AG04450 (cell line): Measurements from ENCODE around the gene CARMIL1. TPM values are rescaled to one million over a fixed set of nuclear protein-coding genes. Genes with fewer than 3 reads are reported as not detected.

Experiments used
- CTCF ChIA-PET: fragments of 300-600, 350-600 bp; formaldehyde crosslinking; extraction: SDS; loops from one replicate; lab custom pipeline; 2022; ENCODE audit warnings: antibody characterized with exemption, inconsistent platforms; lab: Charles Lee
- POLR2A ChIA-PET: fragments of 350-600 bp; formaldehyde crosslinking; extraction: SDS; loops from one replicate; lab custom pipeline; 2021; ENCODE audit warnings: antibody characterized with exemption, inconsistent platforms; lab: Yijun Ruan, JAX
- DNase-seq: peaks from one replicate; pipeline ENCODE4 v3.0.0-alpha.2; 2011; ENCODE audit warnings: low read depth, low spot score
- H3K27ac ChIP-seq: one replicate; pipeline ENCODE4 v1.5.1; 2012; ENCODE audit warnings: low read depth, low read length, control low read depth
- H3K27me3 ChIP-seq: one replicate; pipeline ENCODE4 v1.6.0; 2012; ENCODE audit warnings: low read length; ENCODE audit not compliant: control insufficient read depth, insufficient read depth
- H3K4me3 ChIP-seq: 2 replicates; pipeline ENCODE4 v1.5.1; 2011; ENCODE audit warnings: mild to moderate bottlenecking, low read depth, low read length, control low read depth
- H3K9me3 ChIP-seq: 2 replicates; pipeline ENCODE4 v1.5.1; 2012; ENCODE audit warnings: low read length; ENCODE audit not compliant: control insufficient read depth, insufficient read depth
- polyA plus RNA-seq: library from polyadenylated mRNA; depleted of rRNA; stranded (reverse); fragments of >200 nt; gene quantifications from 2 replicates; pipeline ENCODE4 v1.2.3, GENCODE V29; 2011
- TF ChIP-seq, protein P1 (sequence below): IDR thresholded peaks from 2 replicates; pipeline ENCODE4 v1.5.1; 2011; ENCODE audit warnings: low read depth, low read length, control low read depth, inconsistent platforms

Gene CARMIL1
- polyA plus RNA-seq, 1 experiment = 0.55 TPM

DNA sequence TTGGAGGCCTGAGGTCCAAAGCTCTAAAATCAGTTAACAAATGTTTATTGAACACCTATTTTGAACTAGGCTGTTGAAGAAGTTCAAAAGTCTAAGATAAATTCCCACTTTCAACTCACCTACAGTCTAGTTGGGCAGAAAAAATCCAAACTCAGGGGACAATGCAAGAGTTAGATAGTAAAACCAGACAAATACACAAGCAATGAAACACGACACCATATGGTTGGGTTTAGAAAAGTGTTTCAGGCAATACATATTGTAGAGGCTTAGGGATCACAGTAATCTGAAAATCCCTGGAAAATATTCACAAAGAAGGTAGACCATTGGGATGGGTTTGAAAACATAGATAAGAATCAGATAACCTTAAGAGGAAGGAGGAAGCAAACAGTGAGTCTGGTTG lies 1.3 kb upstream of the CARMIL1 start:
- no peak overlapping the region for H3K4me3 ChIP-seq
- POLR2A ChIA-PET = interaction anchor here (0.8 kb wide), 1 partner anchor 218 kb away, joined by 4 read pairs; no protein-coding TSS in a partner anchor
- TF ChIP-seq, protein P1, sequence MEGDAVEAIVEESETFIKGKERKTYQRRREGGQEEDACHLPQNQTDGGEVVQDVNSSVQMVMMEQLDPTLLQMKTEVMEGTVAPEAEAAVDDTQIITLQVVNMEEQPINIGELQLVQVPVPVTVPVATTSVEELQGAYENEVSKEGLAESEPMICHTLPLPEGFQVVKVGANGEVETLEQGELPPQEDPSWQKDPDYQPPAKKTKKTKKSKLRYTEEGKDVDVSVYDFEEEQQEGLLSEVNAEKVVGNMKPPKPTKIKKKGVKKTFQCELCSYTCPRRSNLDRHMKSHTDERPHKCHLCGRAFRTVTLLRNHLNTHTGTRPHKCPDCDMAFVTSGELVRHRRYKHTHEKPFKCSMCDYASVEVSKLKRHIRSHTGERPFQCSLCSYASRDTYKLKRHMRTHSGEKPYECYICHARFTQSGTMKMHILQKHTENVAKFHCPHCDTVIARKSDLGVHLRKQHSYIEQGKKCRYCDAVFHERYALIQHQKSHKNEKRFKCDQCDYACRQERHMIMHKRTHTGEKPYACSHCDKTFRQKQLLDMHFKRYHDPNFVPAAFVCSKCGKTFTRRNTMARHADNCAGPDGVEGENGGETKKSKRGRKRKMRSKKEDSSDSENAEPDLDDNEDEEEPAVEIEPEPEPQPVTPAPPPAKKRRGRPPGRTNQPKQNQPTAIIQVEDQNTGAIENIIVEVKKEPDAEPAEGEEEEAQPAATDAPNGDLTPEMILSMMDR = no peak
- DNase-seq = no peak
- no peaks in the 10 kb centered on the region; the same call in 1 of the 2 replicates for H3K9me3 ChIP-seq
- peaks cover 12% of the 10 kb centered on the region for H3K27me3 ChIP-seq
- no peak overlapping the region for H3K27ac ChIP-seq
- CTCF ChIA-PET = interaction anchor here (0.7 to 11.4 kb wide), 16 partner anchors 12 to 324 kb away, joined by 3 to 162 read pairs (median 5); no protein-coding TSS in a partner anchor

- Histone ChIP-seq H3K27ac (no peak overlapping the region), H3K27me3 (peaks cover 12% of the 10 kb centered on the region), H3K9me3 (no peaks in the 10 kb centered on the region; the same call in 1 of the 2 replicates), H3K4me3 (peak overlapping the region; percentile 68)
- CTCF ChIA-PET = interaction anchor here (0.6 to 11.4 kb wide), 23 partner anchors 8 to 897 kb away, joined by 3 to 162 read pairs (median 4); no protein-coding TSS in a partner anchor
- POLR2A ChIA-PET = interaction anchor here (0.6 to 0.8 kb wide), 2 partner anchors 33 to 217 kb away, joined by 3 to 4 read pairs; no protein-coding TSS in a partner anchor
- no peak for DNase-seq
- TF ChIP-seq, protein P1 = no peak
These were observed 787 bp upstream of the CARMIL1 start for GRCh38 chr6:25278261-25278913.

DNA sequence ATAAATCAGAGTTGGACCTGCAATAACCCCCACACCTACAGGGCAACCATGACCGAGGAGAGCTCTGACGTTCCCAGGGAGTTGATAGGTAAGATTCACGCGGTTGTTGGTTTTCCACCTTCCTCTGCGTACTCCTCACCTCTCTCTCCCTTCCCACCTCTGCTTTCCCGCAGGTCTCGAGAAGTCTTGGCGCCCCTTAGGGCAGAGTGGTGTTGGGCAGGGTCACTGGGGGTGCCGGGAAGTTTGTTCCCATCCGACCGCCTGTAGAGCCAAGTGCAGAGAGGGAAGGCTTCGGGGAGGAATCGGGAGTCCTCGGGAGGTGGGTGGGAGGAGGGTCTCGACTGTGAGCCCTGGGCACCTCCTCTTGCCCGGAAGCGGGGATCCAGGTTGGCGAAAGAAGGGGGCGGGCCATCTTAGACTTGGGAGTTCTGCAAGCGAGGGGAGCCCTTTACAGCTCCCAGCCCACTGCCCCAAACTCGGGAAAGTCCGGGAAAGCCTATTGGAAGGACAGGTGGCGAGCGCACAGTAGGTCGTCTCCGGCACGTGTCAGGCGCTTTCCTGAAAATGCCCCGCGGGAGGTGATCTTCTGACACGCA lies 672 bp downstream of the CARMIL1 start:
- TF ChIP-seq, protein P1 = no peak
- Histone ChIP-seq H3K4me3 (peak overlapping the region; percentile 68), H3K9me3 (no peaks in the 10 kb centered on the region; the same call in 1 of the 2 replicates), H3K27ac (no peak overlapping the region), H3K27me3 (peaks cover 12% of the 10 kb centered on the region)
- ChIA-PET CTCF (interaction anchor here (0.6 to 11.4 kb wide), 20 partner anchors 8 to 470 kb away, joined by 3 to 162 read pairs (median 4); no protein-coding TSS in a partner anchor), POLR2A (interaction anchor here (0.6 to 1.1 kb wide), 4 partner anchors 10 to 504 kb away, joined by 4 to 6 read pairs (median 4); no protein-coding TSS in a partner anchor)
- DNase-seq = no peak

DNA sequence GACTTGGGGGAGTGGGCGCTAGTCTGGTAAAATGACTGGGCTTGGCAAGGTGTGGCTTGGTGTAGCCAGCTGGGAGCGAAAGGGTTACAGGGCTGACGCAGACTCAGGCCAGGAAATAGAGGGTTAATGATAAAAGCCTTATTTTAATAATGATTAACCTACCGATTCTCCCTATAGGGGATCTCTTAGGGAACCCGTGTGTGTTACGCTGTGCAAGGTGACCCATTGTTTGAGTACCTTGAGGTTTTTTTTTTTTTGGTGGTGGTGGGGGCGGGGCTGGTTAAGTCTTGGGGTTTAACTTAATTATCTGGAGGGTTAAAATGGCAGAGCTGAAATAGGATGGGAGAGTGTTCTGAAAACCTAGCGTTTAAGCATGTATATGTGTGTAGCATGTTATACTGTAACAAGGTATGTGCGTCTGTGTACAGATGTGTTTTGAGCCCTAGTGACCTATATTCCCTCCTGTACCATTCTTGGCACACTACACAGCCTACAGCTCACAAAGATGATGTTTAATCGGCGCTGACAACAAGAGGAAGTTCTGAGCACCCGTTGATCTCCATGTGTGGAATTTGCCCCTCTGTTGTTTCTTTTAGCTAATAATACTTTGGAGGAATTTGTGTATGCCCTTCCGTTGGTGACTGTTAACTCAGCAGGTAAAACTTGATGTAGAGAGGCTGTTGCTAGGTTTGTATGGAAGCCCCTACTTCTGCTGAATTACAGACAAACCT lies 1.3 kb downstream of the CARMIL1 start:
- TF ChIP-seq, protein P1 = no peak
- Histone ChIP-seq H3K27me3 (peaks cover 12% of the 10 kb centered on the region), H3K4me3 (peak overlapping the region; percentile 68), H3K9me3 (no peaks in the 10 kb centered on the region; the same call in 1 of the 2 replicates), H3K27ac (no peak overlapping the region)
- ChIA-PET POLR2A (no interaction called here), CTCF (interaction anchor here (0.6 to 11.4 kb wide), 4 partner anchors 15 to 209 kb away, joined by 3 to 162 read pairs (median 50); no protein-coding TSS in a partner anchor)
- DNase-seq = no peak
